ENCODE results near the gene PARD6B.
"Not testable (repeated sequence)": the region's sequence is repeated elsewhere in the genome, so short reads cannot be mapped to it uniquely, and the experiment has no call there.

DNA sequence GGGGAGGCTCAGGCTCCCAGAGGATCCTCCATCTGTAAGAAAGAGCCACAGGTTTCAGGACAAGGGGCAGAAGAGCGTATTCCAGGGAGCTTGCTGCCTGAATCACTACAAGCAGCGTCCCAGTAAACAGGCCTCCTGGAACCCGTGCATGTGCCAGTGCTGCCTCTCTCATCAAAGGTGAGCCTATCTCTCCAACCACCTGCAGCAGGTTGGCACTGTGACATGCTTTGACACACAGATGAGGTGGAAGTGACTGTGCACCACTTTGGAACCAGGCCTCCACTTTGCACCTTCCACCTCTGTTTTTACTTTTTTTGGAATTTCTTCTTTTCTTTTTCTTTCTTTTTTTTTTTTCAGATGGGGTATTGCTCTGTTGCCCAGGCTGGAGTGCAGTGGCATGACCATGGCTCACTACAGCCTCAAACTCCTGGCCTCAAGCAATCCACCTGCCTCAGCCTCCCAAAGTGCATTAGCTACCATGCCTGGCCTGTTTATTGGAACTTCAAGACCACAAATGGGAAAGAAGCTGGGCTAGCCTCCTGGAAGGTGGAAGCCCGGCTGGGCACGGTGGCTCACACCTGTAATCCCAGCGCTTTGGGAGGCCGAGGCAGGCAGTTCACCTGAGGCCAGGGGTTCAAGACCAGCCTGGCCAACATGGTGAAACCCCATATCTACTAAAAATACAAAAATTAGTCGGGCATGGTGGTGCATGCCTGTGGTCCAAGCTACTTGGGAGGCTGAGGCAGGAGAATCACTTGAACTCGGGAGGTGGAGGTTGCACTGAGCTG is 27.5 kb upstream of the PARD6B start:
- TF ChIP-seq, protein P1, sequence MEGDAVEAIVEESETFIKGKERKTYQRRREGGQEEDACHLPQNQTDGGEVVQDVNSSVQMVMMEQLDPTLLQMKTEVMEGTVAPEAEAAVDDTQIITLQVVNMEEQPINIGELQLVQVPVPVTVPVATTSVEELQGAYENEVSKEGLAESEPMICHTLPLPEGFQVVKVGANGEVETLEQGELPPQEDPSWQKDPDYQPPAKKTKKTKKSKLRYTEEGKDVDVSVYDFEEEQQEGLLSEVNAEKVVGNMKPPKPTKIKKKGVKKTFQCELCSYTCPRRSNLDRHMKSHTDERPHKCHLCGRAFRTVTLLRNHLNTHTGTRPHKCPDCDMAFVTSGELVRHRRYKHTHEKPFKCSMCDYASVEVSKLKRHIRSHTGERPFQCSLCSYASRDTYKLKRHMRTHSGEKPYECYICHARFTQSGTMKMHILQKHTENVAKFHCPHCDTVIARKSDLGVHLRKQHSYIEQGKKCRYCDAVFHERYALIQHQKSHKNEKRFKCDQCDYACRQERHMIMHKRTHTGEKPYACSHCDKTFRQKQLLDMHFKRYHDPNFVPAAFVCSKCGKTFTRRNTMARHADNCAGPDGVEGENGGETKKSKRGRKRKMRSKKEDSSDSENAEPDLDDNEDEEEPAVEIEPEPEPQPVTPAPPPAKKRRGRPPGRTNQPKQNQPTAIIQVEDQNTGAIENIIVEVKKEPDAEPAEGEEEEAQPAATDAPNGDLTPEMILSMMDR (IDR thresholded peaks at IDR 0.05; ENCODE audit: poor library complexity, severe bottlenecking), result not testable (repeated sequence)
- TF ChIP-seq, protein P2, sequence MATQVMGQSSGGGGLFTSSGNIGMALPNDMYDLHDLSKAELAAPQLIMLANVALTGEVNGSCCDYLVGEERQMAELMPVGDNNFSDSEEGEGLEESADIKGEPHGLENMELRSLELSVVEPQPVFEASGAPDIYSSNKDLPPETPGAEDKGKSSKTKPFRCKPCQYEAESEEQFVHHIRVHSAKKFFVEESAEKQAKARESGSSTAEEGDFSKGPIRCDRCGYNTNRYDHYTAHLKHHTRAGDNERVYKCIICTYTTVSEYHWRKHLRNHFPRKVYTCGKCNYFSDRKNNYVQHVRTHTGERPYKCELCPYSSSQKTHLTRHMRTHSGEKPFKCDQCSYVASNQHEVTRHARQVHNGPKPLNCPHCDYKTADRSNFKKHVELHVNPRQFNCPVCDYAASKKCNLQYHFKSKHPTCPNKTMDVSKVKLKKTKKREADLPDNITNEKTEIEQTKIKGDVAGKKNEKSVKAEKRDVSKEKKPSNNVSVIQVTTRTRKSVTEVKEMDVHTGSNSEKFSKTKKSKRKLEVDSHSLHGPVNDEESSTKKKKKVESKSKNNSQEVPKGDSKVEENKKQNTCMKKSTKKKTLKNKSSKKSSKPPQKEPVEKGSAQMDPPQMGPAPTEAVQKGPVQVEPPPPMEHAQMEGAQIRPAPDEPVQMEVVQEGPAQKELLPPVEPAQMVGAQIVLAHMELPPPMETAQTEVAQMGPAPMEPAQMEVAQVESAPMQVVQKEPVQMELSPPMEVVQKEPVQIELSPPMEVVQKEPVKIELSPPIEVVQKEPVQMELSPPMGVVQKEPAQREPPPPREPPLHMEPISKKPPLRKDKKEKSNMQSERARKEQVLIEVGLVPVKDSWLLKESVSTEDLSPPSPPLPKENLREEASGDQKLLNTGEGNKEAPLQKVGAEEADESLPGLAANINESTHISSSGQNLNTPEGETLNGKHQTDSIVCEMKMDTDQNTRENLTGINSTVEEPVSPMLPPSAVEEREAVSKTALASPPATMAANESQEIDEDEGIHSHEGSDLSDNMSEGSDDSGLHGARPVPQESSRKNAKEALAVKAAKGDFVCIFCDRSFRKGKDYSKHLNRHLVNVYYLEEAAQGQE (IDR thresholded peaks at IDR 0.05; ENCODE audit: borderline replicate concordance), result not testable (repeated sequence)
- TF ChIP-seq EZH2 (IDR thresholded peaks at IDR 0.05; ENCODE audit: borderline replicate concordance, insufficient read depth, low read length, poor library complexity, severe bottlenecking); POLR2AphosphoS5 (IDR thresholded peaks at IDR 0.05); RAD21 (conservative IDR thresholded peaks at IDR 0.05); EP300 (conservative IDR thresholded peaks at IDR 0.05; ENCODE audit: poor library complexity, severe bottlenecking); MXI1 (conservative IDR thresholded peaks at IDR 0.05; ENCODE audit: poor library complexity, severe bottlenecking); TAF1 (IDR thresholded peaks at IDR 0.05; ENCODE audit: low read depth): not testable (repeated sequence)

Data from neural cell (in vitro differentiated cells).